Ascending aorta (tissue), 2 donors: ENCODE measurements around the gene PDAP1. TPM values are rescaled to one million over a fixed set of nuclear protein-coding genes. Genes with fewer than 3 reads are reported as not detected.
"Not testable (repeated sequence)": the region's sequence is repeated elsewhere in the genome, so short reads cannot be mapped to it uniquely, and the experiment has no call there.

Experiments
- DNase-seq, 2 donors: peaks; one replicate each; pipeline ENCODE4 v3.0.0-alpha.2; 2019; ENCODE audit warnings: low spot score in 2 of 2
- H3K27ac ChIP-seq, 2 donors: fragments of 200-600 bp; sonication (generic); one replicate each; pipeline ENCODE4 v1.5.1; 2016 to 2017; ENCODE audit warnings: mild to moderate bottlenecking in 1 of 2
- H3K27me3 ChIP-seq: fragments of 200-600 bp; sonication (generic); one replicate; pipeline ENCODE4 v1.5.1; 2017
- H3K36me3 ChIP-seq, 2 donors: fragments of 200-600 bp; sonication (generic); one replicate each; pipeline ENCODE4 v1.5.1; 2016
- H3K4me1 ChIP-seq, 2 donors: fragments of 200-600 bp; sonication (generic); one replicate each; pipeline ENCODE4 v1.5.1; 2016 to 2017; ENCODE audit warnings: mild to moderate bottlenecking in 1 of 2
- H3K4me3 ChIP-seq, 2 donors: fragments of 200-600 bp; sonication (generic); one replicate each; pipeline ENCODE4 v1.5.1; 2016 to 2017; ENCODE audit warnings: mild to moderate bottlenecking in 1 of 2
- H3K9me3 ChIP-seq, 2 donors: fragments of 200-600 bp; sonication (generic); one replicate each; pipeline ENCODE4 v1.5.1; 2016
- intact Hi-C: fragments of 100-400 bp; cut with DNase I; formaldehyde crosslinking; loops from one replicate; pipeline ENCODE4 v1.15.1; 2023
- total RNA-seq: library from RNA; depleted of rRNA; stranded (reverse); fragments of >200 nt; gene quantifications from one replicate; pipeline ENCODE4 v1.1.0, GENCODE V29; 2016
- TF ChIP-seq, protein P1 (sequence below), 3 experiments: fragments of 200-600 bp in 2 of 3; fragments of 450-650 bp in 1 of 3; sonication (generic) in 2 of 3; IDR thresholded peaks; one replicate each; pipeline ENCODE4 v1.5.1; 2016 to 2019; ENCODE audit warnings: antibody characterized with exemption in 3 of 3, mild to moderate bottlenecking in 1 of 3, moderate library complexity in 1 of 3

PDAP1 gene
- total RNA-seq, 1 donor from 2014 or later = 104 TPM

DNA sequence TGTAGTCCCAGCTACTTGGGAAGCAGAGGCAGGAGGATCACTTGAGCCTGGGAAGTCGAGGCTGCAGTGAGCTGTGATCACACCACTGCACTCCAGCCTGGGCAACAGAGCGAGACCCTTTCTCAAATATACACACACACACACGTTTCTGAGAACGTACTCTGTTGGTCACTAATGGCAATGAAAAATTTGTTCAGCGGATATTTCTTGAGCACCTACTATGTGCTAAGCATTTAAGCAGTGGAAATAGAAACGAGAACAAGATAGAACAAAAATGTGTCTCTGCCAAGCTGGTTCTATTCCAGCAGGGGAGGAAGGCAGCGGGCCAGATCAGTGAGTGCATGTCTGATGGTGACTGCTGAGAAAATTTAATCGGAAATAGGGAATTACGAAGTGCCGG, 25.2 kb downstream of the PDAP1 start:
- H3K36me3 ChIP-seq = peaks cover 20 to 23% of the 10 kb centered on the region in 2 donors
- TF ChIP-seq, protein P1, sequence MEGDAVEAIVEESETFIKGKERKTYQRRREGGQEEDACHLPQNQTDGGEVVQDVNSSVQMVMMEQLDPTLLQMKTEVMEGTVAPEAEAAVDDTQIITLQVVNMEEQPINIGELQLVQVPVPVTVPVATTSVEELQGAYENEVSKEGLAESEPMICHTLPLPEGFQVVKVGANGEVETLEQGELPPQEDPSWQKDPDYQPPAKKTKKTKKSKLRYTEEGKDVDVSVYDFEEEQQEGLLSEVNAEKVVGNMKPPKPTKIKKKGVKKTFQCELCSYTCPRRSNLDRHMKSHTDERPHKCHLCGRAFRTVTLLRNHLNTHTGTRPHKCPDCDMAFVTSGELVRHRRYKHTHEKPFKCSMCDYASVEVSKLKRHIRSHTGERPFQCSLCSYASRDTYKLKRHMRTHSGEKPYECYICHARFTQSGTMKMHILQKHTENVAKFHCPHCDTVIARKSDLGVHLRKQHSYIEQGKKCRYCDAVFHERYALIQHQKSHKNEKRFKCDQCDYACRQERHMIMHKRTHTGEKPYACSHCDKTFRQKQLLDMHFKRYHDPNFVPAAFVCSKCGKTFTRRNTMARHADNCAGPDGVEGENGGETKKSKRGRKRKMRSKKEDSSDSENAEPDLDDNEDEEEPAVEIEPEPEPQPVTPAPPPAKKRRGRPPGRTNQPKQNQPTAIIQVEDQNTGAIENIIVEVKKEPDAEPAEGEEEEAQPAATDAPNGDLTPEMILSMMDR (IDR thresholded peaks at IDR 0.05) = no peak
- DNase-seq = no peak
- no peak overlapping the region for H3K27ac ChIP-seq
- no peak overlapping the region for H3K4me3 ChIP-seq
- intact Hi-C loops = no loop called here
- H3K4me1 ChIP-seq = peaks cover 19 to 30% of the 10 kb centered on the region in 2 donors
- no peaks in the 10 kb centered on the region for H3K9me3 ChIP-seq
- H3K27me3 ChIP-seq = no peaks in the 10 kb centered on the region

DNA sequence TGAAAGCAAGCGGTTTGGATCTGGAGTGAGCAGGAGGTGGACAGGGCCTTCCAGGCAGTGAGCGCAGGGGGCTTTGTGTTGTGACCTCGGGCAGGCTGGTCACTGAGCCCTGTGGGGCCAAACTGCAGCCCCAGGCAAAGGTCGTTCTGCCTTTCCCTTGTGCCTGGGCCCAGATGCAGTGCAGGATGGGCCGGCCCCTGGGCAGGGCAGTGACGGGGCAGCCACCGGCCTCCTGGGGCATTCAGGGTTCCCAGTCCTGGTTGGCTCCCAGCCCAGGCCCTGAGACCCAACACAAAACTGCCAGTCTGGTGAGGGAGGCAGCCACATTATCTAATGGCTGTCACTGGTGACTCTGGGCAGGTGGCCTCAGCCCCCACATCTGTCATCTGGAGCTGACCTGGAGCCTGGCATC, 26.7 kb downstream of the PDAP1 start:
- H3K9me3 ChIP-seq = no peaks in the 10 kb centered on the region
- DNase-seq = no peak
- peaks cover 19 to 30% of the 10 kb centered on the region in 2 donors for H3K4me1 ChIP-seq
- peak overlapping the region in 1 of 2 donors; percentile 34 for H3K27ac ChIP-seq
- H3K36me3 ChIP-seq = peaks cover 18 to 20% of the 10 kb centered on the region in 2 donors
- intact Hi-C loops = no loop called here
- no peak overlapping the region for H3K4me3 ChIP-seq
- no peaks in the 10 kb centered on the region for H3K27me3 ChIP-seq
- TF ChIP-seq, protein P1 (IDR thresholded peaks at IDR 0.05) = no peak

DNA sequence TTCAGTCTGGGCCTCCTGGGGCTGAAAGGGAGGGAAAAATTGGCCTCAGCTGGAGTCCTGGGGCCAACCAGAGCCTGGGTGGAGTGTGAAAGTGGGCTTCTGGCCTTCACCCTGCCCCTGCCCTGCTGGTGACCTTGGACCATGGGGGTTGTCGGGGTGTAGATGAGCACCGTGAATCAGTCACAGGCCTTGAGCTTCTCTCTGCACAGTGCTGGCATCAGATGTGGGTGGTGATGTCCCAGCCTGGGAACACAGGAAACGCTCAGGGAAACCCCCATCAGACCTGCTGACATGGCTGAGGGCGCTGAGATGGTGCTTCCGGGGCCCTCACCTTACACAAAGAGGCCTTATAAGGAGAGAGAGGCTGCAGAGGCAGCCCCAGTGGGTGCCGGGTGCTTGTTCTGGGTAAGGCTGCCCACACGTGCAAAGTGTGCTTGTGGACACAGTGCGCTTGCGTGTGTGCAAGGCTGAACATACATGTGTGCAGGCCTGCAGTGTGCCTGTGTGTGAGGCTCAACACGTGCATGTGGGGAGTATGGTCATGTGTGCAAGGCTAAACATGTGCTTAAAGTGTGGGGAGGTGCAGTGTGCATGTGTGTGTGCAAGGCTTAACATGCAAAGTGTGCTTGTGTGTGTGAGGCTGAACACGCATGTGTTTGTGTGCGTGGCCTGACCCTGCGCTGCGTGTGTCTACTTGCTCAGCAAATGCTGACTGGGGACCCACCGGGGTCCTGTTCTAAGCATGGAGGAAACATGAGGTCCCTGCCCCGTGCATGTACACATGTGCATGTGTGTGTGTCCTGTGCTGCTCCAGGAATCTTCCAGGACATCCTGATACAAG, 27.4 kb downstream of the PDAP1 start:
- peaks cover 11 to 14% of the 10 kb centered on the region in 2 donors for H3K36me3 ChIP-seq
- no peak for DNase-seq

GRCh38 chr7:99380032-99380822, 28.2 kb downstream of the PDAP1 start:
- Histone ChIP-seq H3K27me3 (no peaks in the 10 kb centered on the region), H3K9me3 (no peaks in the 10 kb centered on the region), H3K4me1 (peaks cover 19 to 39% of the 10 kb centered on the region in 2 donors), H3K36me3 (peaks cover 4 to 9% of the 10 kb centered on the region in 2 donors), H3K27ac (peak overlapping the region; percentile 93 to 96), H3K4me3 (peak overlapping the region in 1 of 2 donors; percentile 42)
- no peak for DNase-seq
- TF ChIP-seq, protein P1 (IDR thresholded peaks at IDR 0.05) = no peak
- intact Hi-C loops = no loop called here

More for the DNA sequence above, 27.4 kb downstream of the PDAP1 start:
- no peaks in the 10 kb centered on the region for H3K9me3 ChIP-seq
- TF ChIP-seq, protein P1 (IDR thresholded peaks at IDR 0.05) = no peak
- H3K27me3 ChIP-seq = no peaks in the 10 kb centered on the region
- H3K4me3 ChIP-seq = peak overlapping the region in 1 of 2 donors; percentile 42
- intact Hi-C loops = no loop called here
- H3K27ac ChIP-seq = peak overlapping the region; percentile 93 to 96
- H3K4me1 ChIP-seq = peaks cover 19 to 33% of the 10 kb centered on the region in 2 donors

GRCh38 chr7:99379693-99380031, 28.7 kb downstream of the PDAP1 start:
- H3K27me3 ChIP-seq, H3K9me3 ChIP-seq, intact Hi-C loops, H3K36me3 ChIP-seq, DNase-seq: not testable (repeated sequence)
- H3K4me3 ChIP-seq = peak overlapping the region; percentile 28 to 42
- peaks cover 19 to 39% of the 10 kb centered on the region in 2 donors for H3K4me1 ChIP-seq
- H3K27ac ChIP-seq = peak overlapping the region; percentile 93 to 96
